ENCODE data around the gene PDLIM7. TPM values are rescaled to one million over a fixed set of nuclear protein-coding genes. Genes with fewer than 3 reads are reported as not detected.
A peak's percentile ranks its signal among the peaks of the same experiment; 100 is the strongest.

PDLIM7 gene
- total RNA-seq, 1 donor from 2014 or later, result 35.1 TPM

DNA sequence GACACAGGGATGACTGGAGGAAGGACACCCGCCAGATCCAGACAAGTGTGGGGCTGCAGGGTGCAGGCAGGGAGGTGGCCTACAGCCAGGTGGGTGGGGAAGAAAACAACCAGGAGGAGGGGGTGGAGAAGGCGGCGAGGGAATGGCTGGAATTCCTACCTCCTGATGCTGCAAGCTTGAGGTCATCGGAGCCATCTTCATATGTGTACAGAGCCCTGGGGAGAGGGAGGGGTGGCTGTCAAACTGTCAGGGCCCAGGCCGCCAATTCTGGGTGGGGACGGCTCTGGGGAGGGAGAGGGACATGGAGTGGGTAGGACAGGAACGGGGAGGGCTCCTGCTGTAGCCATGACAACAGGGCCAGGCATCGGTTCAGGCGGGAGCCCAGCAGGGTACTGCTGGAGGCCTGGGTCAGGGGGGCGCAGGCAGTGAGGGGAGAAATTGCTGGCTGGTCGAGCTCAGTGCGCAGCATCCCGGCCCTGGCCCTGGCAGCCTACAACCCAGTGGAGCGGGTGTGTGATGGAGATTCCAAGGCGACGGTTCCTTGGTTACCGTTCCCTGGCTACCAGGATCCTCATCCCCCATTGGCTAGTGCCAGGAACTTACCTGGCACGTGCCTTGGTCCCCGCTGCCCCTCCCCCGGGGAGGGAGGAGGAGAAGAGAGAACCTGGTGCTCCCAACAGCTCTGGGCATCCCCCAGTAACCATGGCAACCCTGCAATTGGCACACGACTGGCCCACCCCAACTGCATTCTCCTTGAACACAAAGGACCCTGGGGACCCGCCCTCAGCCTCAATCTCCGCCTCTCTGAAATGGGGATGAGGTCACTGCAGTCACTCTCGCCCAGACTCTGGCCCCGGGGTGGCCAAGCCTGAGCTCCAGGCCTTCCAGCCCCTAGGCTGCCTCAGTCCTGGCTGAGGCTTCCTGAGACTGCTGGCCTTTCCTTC is 28.4 kb downstream of the PDLIM7 start:
- intact Hi-C loops (cut with micrococcal nuclease), result no loop called here
- peak; percentile 79 for DNase-seq
- peak; percentile 61 for ATAC-seq

DNA sequence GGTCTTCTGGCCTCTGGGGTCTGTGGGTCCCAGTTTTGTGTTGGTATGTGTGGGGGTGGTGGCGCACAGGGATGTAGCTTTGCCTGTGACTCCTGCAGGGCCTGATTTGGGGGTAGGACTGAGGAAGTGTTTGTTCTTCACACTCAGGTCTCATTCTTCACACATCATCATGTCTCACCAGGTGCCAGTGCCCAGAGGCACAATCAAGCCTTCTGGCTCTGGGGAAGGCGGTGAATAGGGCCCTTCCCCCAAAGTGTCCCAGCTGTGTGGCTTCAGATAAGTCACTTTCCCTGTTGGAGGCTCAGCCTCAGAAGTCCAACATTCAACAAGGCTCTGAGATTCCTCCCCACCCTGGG is 29.1 kb downstream of the PDLIM7 start:
- ATAC-seq (no peak), DNase-seq (no peak)
- intact Hi-C loops (cut with micrococcal nuclease), result no loop called here

DNA sequence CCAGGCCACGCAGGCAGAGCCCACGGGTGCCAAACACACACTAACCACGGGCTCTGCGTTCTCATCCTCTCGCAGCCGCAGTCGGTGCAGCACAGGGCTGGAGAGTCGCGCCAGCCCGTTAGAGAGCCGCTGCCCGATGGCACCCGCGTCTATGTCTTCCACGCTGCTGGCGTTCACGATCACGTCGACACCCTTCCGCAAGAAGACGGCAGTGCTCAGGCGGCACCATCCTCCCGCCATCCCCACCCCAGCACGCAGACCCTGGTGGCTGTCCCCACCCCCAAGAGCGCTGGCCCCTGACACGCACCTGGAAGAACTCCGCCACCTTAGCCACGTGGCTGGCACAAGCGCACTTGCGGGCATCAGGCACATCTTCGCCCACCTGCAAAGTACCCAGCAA is 30.0 kb downstream of the PDLIM7 start:
- ATAC-seq, result no peak
- intact Hi-C loops (cut with micrococcal nuclease), result no loop called here
- DNase-seq, result no peak

DNA sequence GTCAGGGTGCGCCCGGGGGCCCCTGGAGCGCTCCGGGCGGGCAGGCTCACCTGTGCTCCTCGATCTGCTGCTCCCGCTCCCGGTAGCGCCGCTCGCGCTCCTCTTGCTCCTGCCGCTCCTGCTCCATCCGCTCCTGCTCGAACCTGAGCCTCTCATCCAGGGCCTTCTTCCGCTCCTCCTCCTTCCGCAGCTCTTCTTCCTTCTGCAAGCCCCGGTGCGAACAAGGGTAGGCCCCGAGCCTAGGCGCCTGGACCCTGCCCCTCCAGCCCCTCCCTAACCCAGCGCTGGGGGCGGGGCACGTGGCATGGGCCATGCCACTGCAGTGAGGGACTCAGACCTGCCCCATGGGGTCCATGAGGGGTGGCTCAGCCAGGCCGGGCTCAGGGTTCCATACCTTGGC is 30.5 kb downstream of the PDLIM7 start:
- no peak for DNase-seq
- no peak for ATAC-seq
- intact Hi-C loops (cut with micrococcal nuclease), result no loop called here

DNA sequence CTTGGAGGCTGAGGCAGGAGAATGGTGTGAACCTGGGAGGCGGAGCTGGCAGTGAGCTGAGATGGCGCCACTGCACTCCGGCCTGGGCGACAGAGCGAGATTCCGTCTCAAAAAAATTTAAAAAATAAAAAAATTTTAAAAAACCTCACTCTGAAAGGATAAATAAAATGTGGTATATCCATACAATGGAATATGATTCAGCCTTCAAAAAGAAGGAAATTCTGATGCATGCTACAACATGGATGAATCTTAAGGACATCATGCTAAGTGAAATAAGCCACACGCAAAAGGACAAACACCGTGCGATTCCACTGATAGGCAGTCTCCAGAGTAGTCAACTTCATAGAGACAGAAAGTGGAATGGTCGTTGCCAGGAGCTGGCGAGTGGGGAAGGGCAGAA is 32.4 kb downstream of the PDLIM7 start:
- intact Hi-C loops (cut with micrococcal nuclease), result no loop called here
- DNase-seq (no peak), ATAC-seq (no peak)

DNA sequence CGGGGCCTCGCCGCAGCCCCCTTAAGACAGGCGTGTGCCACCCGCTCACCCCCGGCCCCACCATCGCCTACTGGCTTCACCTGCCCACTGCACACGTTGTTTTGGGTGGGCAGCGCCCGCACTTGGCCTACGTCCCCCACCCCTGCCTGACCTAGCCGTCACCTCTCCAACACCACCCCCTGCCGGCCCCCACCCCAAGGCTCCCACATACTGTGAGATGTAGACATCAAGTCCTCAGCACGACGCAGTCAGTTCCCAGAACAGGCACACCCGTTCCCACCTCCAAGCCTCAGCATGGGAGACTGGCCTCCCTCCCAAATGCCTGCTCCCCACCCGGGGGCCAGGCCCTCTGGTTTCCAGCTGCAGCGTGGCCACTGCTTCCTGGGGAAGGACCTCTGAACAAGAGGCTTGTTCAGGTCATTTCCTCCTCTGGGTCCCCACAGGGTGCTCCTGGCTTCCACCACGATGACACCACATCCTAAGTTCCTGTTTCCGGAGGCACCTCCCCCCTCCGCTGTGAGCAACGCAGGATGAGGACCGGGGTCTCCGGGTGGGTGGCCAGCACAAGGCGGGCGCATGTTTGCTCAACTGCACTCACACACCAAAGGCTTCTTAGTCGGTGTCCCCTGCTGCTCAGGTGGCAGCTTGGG is 35.3 kb downstream of the PDLIM7 start:
- ATAC-seq (peak; percentile 42), DNase-seq (peak; percentile 61)

DNA sequence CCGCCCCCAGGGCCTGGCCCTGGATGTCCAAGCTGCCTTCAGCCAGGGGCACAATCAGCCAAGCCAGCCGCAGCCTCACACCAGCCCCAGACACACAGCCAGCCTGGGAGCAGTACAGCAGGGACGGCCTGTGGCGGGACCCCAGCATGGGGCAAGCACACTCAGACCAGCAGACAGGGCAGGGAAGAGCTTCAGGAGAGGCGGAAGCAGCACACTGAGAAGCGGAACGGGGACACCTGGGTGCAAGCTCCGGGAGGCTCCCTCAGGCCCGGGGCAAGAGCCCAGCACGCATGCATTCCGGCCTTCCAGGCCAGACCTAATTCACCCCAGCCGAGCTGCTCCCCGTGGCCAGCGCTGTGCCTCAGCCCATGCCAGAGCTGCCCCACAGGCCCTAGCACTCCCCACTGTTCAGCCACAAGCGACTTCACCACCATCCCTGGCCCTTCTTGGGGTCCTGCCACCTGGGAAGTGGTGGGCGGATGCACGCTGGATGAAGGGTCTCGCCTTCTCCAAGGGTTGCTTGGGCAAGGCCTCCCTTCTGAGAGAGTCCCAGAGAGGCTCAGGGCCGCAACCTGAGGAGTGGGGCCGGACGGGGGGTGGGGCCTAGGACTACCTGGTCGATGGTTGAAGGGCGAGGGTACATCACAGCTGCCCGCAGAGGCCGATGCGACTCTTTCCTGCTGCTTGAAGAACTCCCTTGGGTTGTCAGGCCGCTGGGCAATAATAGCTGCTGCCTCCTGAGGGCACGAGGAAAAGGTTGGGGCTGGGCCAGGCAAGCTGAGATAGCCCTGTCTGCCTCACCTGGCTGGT is 37.4 kb downstream of the PDLIM7 start:
- ATAC-seq (no peak), DNase-seq (no peak)
- intact Hi-C loops (cut with micrococcal nuclease), result no loop called here

More for the DNA sequence above, 35.3 kb downstream of the PDLIM7 start:
- intact Hi-C loops (cut with micrococcal nuclease), result no loop called here

DNA sequence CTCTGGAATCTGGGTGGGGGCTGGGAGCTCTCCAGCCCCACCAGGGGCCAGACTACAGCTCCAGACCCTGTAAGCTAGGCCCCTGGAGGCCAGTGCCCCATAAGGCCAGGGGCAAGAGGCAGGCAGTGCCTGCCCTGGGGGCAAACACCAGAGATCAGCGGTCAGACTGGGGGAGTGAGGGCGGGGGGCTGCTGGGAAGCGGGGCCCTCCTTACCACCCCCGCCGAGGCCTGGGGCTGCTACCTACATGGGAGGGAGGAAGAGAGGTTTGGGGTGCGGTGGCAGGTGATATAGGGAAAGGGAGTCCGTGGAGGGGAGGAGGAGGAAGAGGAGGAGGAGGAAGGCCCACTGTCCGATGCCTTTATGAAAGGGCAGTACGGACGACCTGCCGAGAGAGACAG is 38.0 kb downstream of the PDLIM7 start:
- no peak for ATAC-seq
- intact Hi-C loops (cut with micrococcal nuclease), result no loop called here

DNA sequence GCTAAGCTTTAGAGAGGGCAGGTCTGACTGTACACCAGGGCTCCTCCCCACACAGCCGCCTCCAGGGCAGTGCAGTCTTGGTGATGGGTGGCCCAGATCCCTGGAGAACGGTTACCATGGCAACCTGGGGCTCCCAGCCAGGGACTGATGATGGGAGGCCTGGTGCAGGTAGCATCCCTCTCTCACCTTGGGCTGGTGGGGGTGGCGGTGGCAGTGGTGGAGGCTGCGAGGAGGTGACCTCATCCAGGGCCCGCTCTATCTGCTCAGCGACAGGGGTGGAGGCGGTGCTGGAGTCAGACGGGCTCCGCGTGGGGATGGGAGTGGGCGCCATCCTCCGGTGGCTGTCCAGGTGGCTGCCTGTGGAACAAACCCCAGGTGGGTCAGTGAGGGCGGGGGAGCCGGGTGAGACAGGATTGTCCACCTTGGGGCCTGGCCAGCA is 38.5 kb downstream of the PDLIM7 start:
- ATAC-seq (no peak), DNase-seq (no peak)
- intact Hi-C loops (cut with micrococcal nuclease), result no loop called here

More for the DNA sequence above, 38.0 kb downstream of the PDLIM7 start:
- no peak for DNase-seq

DNA sequence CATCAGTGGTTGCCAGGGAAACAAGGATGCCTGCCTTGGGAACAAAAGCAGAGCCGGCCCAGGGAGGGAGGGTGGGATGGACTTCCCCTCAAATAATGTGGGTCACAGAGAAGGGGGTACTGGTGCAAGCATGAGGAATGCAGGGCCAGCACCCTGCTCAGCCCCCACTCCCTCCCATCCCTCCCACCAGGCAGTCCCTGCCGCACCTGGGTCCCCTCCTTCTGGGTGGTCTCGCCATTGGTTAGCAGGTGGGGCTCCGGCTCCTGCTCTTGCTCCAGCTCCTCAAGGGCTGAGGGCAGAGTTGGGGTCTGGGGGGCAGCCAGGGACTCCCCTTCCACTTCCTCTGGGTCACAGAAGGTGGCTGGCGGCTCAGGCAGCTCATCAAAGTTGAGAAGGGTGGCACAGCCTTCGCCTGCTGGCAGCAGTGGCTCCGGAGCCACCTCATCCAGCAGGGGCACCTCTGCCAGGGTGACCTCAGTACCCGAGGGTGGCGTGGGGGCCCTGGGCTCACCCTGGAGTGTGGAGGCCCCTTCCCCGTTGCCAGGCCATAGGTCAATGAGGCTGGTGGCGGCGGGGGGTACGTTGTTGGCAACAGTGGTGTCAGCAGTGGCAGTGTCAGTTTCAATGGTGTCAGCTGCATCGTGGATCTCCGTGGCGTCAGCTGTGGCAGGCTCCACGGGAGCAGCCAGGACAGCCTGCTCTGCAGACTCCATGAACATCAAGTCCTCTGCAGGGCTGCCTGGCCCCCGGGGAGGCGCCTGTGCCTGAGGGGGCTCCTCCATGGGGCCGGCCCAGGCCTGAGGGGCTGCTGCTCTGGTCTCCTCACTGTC is 39.3 kb downstream of the PDLIM7 start:
- intact Hi-C loops (cut with micrococcal nuclease), result no loop called here
- ATAC-seq, result no peak
- no peak for DNase-seq

DNA sequence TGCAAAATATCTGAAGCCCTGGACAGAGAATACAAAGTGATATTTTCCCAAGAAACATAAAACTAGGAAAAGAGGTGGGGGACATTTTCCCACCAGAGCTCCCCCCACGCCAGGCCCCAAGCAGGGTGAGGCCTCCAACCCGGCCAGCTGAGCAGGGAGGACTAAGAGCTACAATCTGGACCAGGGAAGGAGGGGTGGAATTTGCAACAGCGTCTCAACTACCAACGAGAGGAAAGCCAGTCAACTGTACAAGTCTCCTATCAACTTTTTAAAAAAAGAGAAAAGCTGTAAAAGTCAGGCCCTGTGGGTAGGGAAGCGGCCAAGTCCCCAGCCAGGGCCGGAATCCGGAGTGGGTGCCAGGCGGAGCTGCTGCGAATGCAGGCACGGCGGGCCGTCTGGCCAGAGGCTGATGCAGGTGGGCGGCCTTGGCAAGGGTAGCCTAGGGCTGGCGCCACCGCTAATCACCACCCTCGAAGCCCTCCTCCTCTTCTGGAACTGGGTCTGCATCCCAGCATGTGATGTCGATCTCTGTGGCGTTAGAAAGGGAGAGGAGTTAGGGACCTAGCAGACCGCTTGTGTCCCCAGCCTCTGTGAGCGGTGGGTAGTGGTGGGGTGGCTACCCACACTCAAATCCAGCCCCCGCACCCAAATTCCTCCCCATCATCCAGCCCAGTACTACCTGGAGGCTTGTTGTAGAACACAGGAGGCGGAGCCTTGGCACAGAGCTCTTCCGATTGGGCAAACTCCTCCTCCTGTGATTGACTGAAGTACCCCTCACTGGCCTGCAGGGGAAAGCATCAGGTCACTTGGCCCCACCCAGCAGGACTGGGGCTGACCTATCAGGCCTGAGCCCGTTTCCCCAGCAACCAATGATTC is 40.2 kb downstream of the PDLIM7 start:
- ATAC-seq, result peak; percentile 34
- DNase-seq, result peak; percentile 80
- intact Hi-C loops (cut with micrococcal nuclease), result no loop called here

DNA sequence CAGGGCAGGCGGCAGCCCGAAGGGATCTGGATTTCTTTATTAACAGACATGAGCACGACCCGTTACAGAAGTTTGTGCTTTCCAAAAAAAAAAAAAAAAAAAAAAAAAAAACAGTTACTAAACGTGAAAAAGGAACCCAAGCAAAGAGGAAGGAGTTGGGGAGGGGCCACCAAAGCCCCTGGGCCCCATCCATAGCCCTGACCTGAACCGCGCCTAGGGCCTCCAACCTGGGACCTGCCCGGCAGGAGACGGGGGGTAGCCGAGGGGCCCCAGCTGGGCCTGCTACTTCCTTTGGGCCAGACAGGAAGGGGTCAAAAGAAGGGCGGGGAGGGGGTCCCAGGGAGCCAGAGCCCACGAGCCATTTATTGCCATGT is 40.8 kb downstream of the PDLIM7 start:
- intact Hi-C loops (cut with micrococcal nuclease), result no loop called here
- DNase-seq (no peak), ATAC-seq (no peak)

DNA sequence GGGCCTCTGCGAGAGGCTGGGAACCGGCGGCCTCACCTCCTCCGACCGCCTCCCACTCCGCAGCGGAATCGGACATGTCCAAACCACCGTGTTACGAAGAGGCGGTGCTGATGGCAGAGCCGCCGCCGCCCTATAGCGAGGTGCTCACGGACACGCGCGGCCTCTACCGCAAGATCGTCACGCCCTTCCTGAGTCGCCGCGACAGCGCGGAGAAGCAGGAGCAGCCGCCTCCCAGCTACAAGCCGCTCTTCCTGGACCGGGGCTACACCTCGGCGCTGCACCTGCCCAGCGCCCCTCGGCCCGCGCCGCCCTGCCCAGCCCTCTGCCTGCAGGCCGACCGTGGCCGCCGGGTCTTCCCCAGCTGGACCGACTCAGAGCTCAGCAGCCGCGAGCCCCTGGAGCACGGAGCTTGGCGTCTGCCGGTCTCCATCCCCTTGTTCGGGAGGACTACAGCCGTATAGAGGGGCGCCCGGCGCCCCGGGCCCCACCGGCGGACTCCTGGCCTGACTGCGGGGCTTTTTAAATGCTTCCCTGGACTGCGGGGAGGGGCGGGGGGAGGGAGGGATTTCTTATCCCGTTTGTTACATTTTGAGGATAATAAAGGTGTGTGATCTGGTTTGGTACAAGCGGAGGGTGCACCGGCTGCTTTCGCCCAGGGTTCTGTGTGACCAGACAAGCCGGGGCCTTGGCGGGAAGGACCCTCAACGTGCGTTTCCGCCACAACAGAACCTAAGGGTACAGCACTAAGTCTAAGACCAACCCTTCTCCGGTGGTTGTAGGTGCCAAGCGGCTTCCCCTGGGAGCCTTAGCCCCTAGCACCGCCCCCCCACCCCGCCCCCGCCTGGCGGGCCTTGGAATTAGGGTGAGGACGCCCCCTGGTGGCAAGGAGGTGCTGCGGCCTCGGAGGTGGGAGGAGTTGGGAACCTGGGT is 41.5 kb downstream of the PDLIM7 start:
- peak; percentile 72 for ATAC-seq
- intact Hi-C loops (cut with micrococcal nuclease), result no loop called here
- peak; percentile 95 for DNase-seq

DNA sequence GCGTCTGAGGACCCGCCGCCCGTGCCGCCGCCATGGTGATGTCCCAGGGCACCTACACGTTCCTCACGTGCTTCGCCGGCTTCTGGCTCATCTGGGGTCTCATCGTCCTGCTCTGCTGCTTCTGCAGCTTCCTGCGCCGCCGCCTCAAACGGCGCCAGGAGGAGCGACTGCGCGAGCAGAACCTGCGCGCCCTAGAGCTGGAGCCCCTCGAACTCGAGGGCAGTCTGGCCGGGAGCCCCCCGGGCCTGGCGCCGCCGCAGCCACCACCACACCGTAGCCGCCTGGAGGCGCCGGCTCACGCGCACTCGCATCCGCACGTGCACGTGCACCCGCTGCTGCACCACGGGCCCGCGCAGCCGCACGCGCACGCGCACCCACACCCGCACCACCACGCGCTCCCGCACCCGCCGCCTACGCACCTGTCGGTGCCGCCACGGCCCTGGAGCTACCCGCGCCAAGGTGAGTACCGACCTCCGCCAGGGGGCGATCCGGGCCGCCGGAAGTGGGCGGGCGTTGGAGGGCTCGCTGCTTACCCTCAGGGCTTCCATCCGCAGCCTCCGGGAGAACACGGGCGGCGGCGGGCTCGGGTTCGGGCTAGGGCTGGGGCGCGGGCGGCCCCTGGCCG is 42.3 kb downstream of the PDLIM7 start:
- peak; percentile 67 for ATAC-seq
- intact Hi-C loops (cut with micrococcal nuclease), result no loop called here

DNA sequence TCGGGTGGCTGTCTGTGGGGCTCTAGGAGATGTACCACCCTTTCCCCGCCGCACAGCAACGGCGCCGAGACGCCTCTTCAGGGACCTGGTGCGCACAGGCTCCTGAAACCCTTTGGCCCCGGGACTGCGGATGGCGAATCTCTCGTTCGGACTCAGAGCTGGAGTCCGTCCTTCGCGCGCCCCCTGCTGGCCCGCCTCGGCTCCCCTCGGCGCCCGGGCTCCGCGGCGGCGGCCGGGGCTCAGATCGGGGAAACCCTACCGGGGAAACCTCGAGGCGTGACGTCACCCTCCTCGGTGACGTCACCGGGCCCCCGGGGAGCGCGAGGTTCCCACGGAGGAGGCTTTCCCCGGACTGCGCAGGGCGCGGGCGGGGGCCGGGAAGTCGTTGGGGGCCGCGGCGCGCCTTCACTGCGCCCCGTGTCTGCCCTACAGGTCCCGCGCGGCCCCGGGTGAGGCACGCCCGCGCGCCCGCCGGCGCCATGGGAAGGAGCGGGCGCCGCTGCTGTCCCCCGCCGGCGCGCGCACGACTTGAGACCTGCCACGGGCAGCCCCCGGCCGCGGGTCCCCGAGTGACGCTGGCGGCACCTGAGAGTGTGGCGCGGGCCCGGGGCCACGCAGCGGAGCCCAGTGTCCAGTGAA is 42.9 kb downstream of the PDLIM7 start:
- DNase-seq, result peak; percentile 95
- peak; percentile 73 for ATAC-seq
- intact Hi-C loops (cut with micrococcal nuclease), result loop anchor here (5.0 kb wide), 1 partner anchor 62 kb away; no protein-coding TSS in a partner anchor

More for the DNA sequence above, 42.3 kb downstream of the PDLIM7 start:
- DNase-seq, result peak; percentile 87

DNA sequence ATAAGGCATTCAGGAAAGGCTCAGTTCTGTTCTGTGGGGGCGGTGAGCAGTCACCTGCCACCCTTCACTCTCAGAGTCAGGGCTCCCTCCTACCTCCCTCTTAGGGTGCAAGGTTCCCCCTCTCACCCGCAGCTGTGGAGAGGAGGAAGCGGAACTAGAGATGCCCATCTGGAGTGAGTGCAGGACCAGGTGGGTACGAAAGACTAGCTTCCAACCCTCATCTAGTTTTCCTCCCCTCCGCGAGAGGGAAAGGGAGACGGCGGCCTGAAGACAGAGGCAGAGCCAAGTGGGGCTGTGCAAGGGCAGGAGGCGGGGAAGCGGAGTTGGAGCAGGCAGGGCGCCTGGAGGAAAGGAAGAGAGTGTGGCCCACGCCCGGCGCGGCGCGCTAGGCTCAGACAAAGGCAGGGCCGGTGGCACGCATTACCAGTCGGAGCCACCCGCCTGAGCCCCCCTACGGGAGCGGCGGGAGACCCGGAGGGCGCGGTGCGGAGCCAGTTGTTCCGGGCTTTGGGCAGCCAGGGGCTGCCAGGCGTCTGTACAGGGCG is 43.5 kb downstream of the PDLIM7 start:
- peak; percentile 6 for ATAC-seq
- intact Hi-C loops (cut with micrococcal nuclease), result loop anchor here (5.0 kb wide), 1 partner anchor 62 kb away; no protein-coding TSS in a partner anchor
- peak; percentile 63 for DNase-seq
